ENCODE results near the gene FABP3. TPM values are rescaled to one million over a fixed set of nuclear protein-coding genes. Genes with fewer than 3 reads are reported as not detected.
"Not testable (repeated sequence)": the region's sequence is repeated elsewhere in the genome, so short reads cannot be mapped to it uniquely, and the experiment has no call there.

FABP3 gene
- total and polyA plus RNA-seq, 3 experiments from 2014 or later: not detected

DNA sequence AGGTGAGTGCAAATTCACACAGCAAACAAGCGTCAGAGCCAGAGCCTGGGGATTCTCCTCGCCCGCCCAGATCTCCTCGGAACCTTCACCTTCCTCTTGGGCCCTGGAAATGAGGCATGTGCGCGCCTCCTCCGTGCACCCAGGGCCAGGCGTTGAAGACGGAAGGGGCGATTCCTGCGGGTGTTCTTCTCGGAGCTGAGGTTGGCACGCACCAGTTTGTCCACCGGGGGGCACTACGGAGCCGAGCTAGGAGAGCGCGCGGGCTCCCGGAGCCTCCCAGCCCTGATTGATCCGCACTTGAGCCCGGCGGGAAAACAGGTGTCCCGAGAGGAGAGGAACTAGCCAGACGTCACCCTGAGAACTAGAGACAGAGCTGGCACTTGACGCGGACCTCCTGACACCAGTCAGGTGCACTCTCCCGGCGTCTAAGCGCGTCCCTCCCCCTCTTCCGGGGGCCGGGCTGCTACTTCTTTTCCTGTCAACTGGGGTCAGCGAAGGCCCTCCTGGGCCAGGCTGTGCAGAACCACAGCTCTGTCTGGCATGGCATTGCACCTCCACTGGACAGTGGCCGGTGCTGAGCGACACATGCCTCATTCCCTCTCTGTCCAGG, 21.8 kb upstream of the FABP3 start:
- POLR2A ChIA-PET: no interaction called here
- H3K4me3 Mint-ChIP-seq: peak overlapping the region; percentile 61 to 92 (median 83)
- peak overlapping the region; percentile 54 for H3K4me3 ChIP-seq (ENCODE audit: low read length)

DNA sequence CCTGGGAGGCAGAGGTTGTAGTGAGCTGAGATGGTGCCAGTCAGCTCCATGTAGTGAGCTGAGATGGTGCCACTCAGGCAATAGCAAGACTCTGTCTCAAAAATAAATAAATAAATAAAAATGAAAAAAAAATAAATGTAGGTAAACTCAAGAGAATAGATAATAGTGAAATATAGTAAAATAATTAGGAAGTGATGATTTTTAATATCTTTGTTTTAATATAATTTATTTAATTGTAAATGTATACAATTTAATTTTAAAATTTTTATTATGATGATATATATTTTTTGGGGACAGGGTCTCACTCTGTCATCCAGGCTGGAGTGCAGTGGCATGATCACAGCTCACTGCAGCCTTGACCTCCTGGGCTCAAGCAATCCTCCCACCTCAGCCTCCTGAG, 20.6 kb upstream of the FABP3 start:
- Histone ChIP-seq H3K27ac (ENCODE audit: low read depth, low read length) (no peak overlapping the region), H3K4me3 (ENCODE audit: low read length) (no peak overlapping the region), H3K9me3 (ENCODE audit: low read length) (no peaks in the 10 kb centered on the region), H3K4me1 (ENCODE audit: insufficient read depth, low read length) (peaks cover 5% of the 10 kb centered on the region), H3K27me3 (ENCODE audit: insufficient read depth, low read length, poor library complexity, severe bottlenecking) (no peaks in the 10 kb centered on the region), H3K36me3 (ENCODE audit: insufficient read depth, low read length) (no peaks in the 10 kb centered on the region)
- H3K27ac Mint-ChIP-seq: no peak overlapping the region
- no peaks in the 10 kb centered on the region for H3K9me3 Mint-ChIP-seq
- peak overlapping the region in 1 of 7 donors; percentile 10 for H3K4me3 Mint-ChIP-seq
- DNase-seq: no peak
- POLR2A ChIA-PET: no interaction called here
- peaks cover 10% of the 10 kb centered on the region in 3 donors for H3K4me1 Mint-ChIP-seq
- H3K27me3 Mint-ChIP-seq: peaks cover 1 to 6% of the 10 kb centered on the region in 2 donors
- CTCF ChIA-PET: interaction anchor here (0.7 to 3.0 kb wide), 7 partner anchors 8 to 156 kb away, joined by 3 to 14 read pairs (median 6); no protein-coding TSS in a partner anchor
- H3K36me3 Mint-ChIP-seq: no peaks in the 10 kb centered on the region

More for the DNA sequence above, 21.8 kb upstream of the FABP3 start:
- H3K27ac Mint-ChIP-seq: peak overlapping the region in 4 of 8 donors; percentile 42 to 63 (median 47)
- CTCF ChIA-PET: interaction anchor here (0.8 to 3.0 kb wide), 16 partner anchors 8 to 395 kb away, joined by 3 to 14 read pairs (median 4); no protein-coding TSS in a partner anchor
- peaks cover 5% of the 10 kb centered on the region for H3K4me1 ChIP-seq (ENCODE audit: insufficient read depth, low read length)
- no peaks in the 10 kb centered on the region for H3K36me3 Mint-ChIP-seq
- no peaks in the 10 kb centered on the region for H3K9me3 Mint-ChIP-seq
- peaks cover 1 to 6% of the 10 kb centered on the region in 2 donors for H3K27me3 Mint-ChIP-seq
- H3K4me1 Mint-ChIP-seq: peaks cover 10% of the 10 kb centered on the region in 3 donors
- H3K9me3 ChIP-seq (ENCODE audit: low read length): no peaks in the 10 kb centered on the region
- no peaks in the 10 kb centered on the region for H3K27me3 ChIP-seq (ENCODE audit: insufficient read depth, low read length, poor library complexity, severe bottlenecking)
- no peaks in the 10 kb centered on the region for H3K36me3 ChIP-seq (ENCODE audit: insufficient read depth, low read length)
- peak; percentile 47 to 75 (median 64) for DNase-seq
- no peak overlapping the region for H3K27ac ChIP-seq (ENCODE audit: low read depth, low read length)

DNA sequence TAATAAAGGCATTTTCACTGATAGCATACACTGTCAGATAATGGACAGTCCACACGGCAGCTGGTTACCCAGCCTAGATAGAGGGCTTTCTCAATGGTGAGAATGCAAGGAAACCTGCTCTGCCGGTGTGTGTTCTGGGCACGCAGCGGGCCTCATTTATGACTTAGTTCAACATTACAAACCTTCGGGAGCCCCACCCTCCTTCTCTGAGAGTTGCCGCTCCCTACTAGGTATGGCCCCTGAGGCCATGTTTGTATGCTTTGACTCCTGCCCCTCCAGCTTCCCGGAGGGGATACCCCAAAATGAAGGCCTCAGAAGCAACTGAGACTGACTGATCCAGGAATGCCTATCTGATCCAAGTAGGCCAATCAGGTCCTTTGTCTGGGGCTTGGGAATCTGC, 17.2 kb upstream of the FABP3 start:
- H3K36me3 Mint-ChIP-seq: no peaks in the 10 kb centered on the region
- H3K27ac Mint-ChIP-seq: peak overlapping the region in 1 of 8 donors; percentile 75
- H3K27me3 Mint-ChIP-seq: peaks cover 6 to 33% of the 10 kb centered on the region in 2 donors
- Histone ChIP-seq H3K27me3 (ENCODE audit: insufficient read depth, low read length, poor library complexity, severe bottlenecking) (peaks cover 13% of the 10 kb centered on the region), H3K27ac (ENCODE audit: low read depth, low read length) (no peak overlapping the region), H3K9me3 (ENCODE audit: low read length) (no peaks in the 10 kb centered on the region), H3K36me3 (ENCODE audit: insufficient read depth, low read length) (no peaks in the 10 kb centered on the region), H3K4me3 (ENCODE audit: low read length) (no peak overlapping the region), H3K4me1 (ENCODE audit: insufficient read depth, low read length) (peaks cover 5% of the 10 kb centered on the region)
- ChIA-PET CTCF (no interaction called here), POLR2A (no interaction called here)
- H3K4me3 Mint-ChIP-seq: no peak overlapping the region
- no peaks in the 10 kb centered on the region for H3K9me3 Mint-ChIP-seq
- H3K4me1 Mint-ChIP-seq: peaks cover 9% of the 10 kb centered on the region in 3 donors
- no peak for DNase-seq

DNA sequence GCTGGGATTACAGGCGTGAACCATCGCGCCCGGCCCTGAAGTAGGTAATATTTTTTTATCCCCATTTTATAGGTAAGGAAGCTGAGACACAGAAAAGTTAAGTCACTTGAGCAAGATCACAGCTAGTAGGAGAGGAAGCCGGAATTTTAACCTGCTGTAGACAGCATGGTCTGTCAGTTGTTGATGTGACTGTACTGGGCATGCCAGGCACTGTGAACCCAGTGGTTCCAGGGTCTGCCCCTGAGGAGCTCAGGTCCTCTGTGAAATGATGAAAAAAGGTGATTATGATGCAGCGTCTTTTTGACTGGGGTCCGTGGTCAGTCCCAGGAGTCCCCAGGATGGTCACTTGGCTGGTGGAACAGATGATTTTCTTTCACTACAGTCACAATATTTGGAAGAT, 16.7 kb upstream of the FABP3 start:
- H3K27ac ChIP-seq (ENCODE audit: low read depth, low read length): no peak overlapping the region
- Mint-ChIP-seq H3K27ac (peak overlapping the region in 1 of 8 donors; percentile 42), H3K4me3 (no peak overlapping the region), H3K27me3 (peaks cover 6 to 35% of the 10 kb centered on the region in 2 donors), H3K9me3 (no peaks in the 10 kb centered on the region), H3K4me1 (peaks cover 5% of the 10 kb centered on the region in 3 donors), H3K36me3 (no peaks in the 10 kb centered on the region)
- no peak for DNase-seq
- no peaks in the 10 kb centered on the region for H3K9me3 ChIP-seq (ENCODE audit: low read length)
- peaks cover 5% of the 10 kb centered on the region for H3K4me1 ChIP-seq (ENCODE audit: insufficient read depth, low read length)
- no peaks in the 10 kb centered on the region for H3K36me3 ChIP-seq (ENCODE audit: insufficient read depth, low read length)
- CTCF ChIA-PET: no interaction called here
- H3K4me3 ChIP-seq (ENCODE audit: low read length): no peak overlapping the region
- POLR2A ChIA-PET: no interaction called here
- H3K27me3 ChIP-seq (ENCODE audit: insufficient read depth, low read length, poor library complexity, severe bottlenecking): peaks cover 14% of the 10 kb centered on the region

DNA sequence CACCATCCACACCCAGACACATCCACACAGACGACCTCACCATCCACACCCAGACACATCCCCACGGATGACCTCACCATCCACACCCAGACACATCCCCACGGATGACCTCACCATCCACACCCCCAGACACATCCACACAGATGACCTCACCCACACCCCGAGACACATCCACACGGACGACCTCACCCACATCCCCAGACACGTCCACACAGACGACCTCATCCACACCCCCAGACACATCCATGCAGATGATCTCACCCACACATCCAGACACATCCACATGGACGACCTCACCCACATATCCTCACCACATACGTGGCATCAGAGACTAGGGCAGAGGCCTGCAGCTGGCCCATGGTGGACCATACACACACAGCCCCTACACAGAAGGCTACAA, 14.7 kb upstream of the FABP3 start:
- no peak overlapping the region for H3K4me3 ChIP-seq (ENCODE audit: low read length)
- no peaks in the 10 kb centered on the region for H3K36me3 Mint-ChIP-seq
- H3K9me3 Mint-ChIP-seq: no peaks in the 10 kb centered on the region
- H3K27ac ChIP-seq (ENCODE audit: low read depth, low read length): no peak overlapping the region
- H3K27ac Mint-ChIP-seq: peak overlapping the region in 1 of 8 donors; percentile 47
- H3K4me1 ChIP-seq (ENCODE audit: insufficient read depth, low read length): no peaks in the 10 kb centered on the region
- H3K9me3 ChIP-seq (ENCODE audit: low read length): no peaks in the 10 kb centered on the region
- H3K27me3 Mint-ChIP-seq: peaks cover 18 to 46% of the 10 kb centered on the region in 2 donors
- no peaks in the 10 kb centered on the region for H3K36me3 ChIP-seq (ENCODE audit: insufficient read depth, low read length)
- CTCF ChIA-PET: no interaction called here
- POLR2A ChIA-PET: no interaction called here
- peaks cover 14% of the 10 kb centered on the region for H3K27me3 ChIP-seq (ENCODE audit: insufficient read depth, low read length, poor library complexity, severe bottlenecking)
- no peaks in the 10 kb centered on the region for H3K4me1 Mint-ChIP-seq
- DNase-seq: no peak
- no peak overlapping the region for H3K4me3 Mint-ChIP-seq

DNA sequence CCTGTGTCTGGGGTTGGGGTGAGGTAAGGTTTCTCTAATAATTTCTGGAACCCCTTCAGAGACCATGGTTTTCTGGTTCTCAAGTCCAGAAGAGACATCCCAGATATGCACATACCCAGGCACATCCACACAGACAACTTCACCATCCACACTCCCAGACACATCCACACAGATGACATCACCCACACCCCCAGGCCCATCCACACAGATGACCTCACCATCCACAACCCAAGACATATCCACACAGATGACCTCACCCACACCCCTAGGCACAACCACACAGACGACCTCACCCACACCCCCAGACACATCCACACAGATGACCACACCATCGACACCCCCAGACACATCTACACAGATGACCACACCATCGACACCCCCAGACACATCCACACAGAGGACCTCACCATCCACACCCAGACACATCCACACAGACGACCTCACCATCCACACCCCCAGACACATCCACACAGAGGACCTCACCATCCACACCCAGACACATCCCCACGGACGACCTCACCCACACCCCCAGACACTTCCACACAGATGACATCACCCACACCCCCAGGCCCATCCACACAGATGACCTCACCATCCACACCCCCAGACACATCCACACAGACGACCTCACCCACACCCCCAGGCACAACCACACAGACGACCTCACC, 13.8 kb upstream of the FABP3 start:
- CTCF ChIA-PET: interaction anchor here (0.8 kb wide), 1 partner anchor 9 kb away, joined by 3 read pairs; no protein-coding TSS in a partner anchor
- not testable (repeated sequence) for H3K4me1 Mint-ChIP-seq

DNA sequence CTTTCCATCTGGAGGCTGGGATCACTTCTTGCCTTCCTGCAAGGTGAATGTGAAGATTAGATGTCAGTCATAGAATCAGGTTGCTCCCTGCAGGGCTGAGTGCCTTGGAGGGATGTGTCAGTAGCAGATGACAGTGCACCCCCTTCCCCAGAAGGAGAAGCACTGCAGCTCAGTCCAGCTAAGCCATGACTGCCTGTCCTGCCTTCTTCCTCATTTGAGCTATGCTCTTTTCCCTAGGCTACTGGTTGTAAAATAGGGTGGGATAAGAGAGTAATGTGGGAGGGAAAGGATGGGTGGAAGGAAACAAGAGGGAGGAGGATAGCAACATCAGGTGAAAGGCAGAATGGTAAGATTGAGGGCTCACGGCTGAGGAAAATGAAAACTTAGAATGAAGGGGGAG, 11.1 kb upstream of the FABP3 start:
- Histone ChIP-seq H3K27ac (ENCODE audit: low read depth, low read length) (no peak overlapping the region), H3K9me3 (ENCODE audit: low read length) (no peaks in the 10 kb centered on the region), H3K36me3 (ENCODE audit: insufficient read depth, low read length) (no peaks in the 10 kb centered on the region), H3K27me3 (ENCODE audit: insufficient read depth, low read length, poor library complexity, severe bottlenecking) (peaks cover 14% of the 10 kb centered on the region), H3K4me1 (ENCODE audit: insufficient read depth, low read length) (no peaks in the 10 kb centered on the region), H3K4me3 (ENCODE audit: low read length) (no peak overlapping the region)
- Mint-ChIP-seq H3K27me3 (peaks cover 29 to 59% of the 10 kb centered on the region in 2 donors), H3K4me3 (no peak overlapping the region), H3K9me3 (no peaks in the 10 kb centered on the region), H3K4me1 (no peaks in the 10 kb centered on the region), H3K27ac (no peak overlapping the region), H3K36me3 (no peaks in the 10 kb centered on the region)
- POLR2A ChIA-PET: interaction anchor here (0.6 kb wide), 1 partner anchor 10 kb away, joined by 4 read pairs; no protein-coding TSS in a partner anchor
- DNase-seq: no peak
- CTCF ChIA-PET: interaction anchor here (1.5 kb wide), 1 partner anchor 11 kb away, joined by 4 read pairs; no protein-coding TSS in a partner anchor

More for the DNA sequence above, 13.8 kb upstream of the FABP3 start:
- H3K36me3 ChIP-seq (ENCODE audit: insufficient read depth, low read length); H3K4me1 ChIP-seq (ENCODE audit: insufficient read depth, low read length); H3K9me3 ChIP-seq (ENCODE audit: low read length); H3K9me3 Mint-ChIP-seq; H3K36me3 Mint-ChIP-seq; H3K4me3 Mint-ChIP-seq; DNase-seq; H3K27ac Mint-ChIP-seq; POLR2A ChIA-PET; H3K4me3 ChIP-seq (ENCODE audit: low read length); H3K27ac ChIP-seq (ENCODE audit: low read depth, low read length): not testable (repeated sequence)
- H3K27me3 ChIP-seq (ENCODE audit: insufficient read depth, low read length, poor library complexity, severe bottlenecking): peaks cover 14% of the 10 kb centered on the region
- peaks cover 27 to 53% of the 10 kb centered on the region in 2 donors for H3K27me3 Mint-ChIP-seq

DNA sequence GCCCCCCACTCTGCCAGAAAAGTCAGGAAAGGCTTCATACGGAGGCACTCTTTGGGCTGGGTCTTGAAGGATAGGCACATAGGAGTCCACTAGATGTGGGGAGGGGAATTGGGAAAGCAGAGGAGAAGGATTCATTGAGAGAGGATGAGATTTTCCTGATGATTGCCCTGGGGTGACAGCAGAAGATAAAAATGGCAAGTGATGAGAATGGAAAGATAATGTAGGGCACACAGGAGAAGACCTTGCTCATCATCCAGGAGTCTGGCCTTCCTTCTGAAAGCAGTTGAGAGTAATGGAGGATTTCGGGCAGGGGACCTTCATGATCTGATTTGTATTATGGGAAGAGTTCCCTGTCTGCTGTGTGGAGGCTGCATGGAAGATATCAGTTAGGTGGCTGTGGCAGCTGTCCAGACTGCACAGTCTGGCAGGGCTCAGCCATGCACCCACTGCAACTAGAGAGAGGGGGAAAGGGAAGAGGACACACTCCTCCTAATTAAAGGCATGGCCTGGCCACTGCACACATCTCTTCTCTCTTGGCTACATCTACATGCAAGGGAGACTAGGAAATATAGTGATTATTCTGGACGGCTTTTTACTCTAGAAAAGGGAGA, 9.6 kb upstream of the FABP3 start:
- Mint-ChIP-seq H3K27me3 (peaks cover 29 to 55% of the 10 kb centered on the region in 2 donors), H3K4me1 (no peaks in the 10 kb centered on the region), H3K4me3 (no peak overlapping the region), H3K27ac (no peak overlapping the region), H3K36me3 (no peaks in the 10 kb centered on the region), H3K9me3 (no peaks in the 10 kb centered on the region)
- Histone ChIP-seq H3K27ac (ENCODE audit: low read depth, low read length) (no peak overlapping the region), H3K4me3 (ENCODE audit: low read length) (no peak overlapping the region), H3K27me3 (ENCODE audit: insufficient read depth, low read length, poor library complexity, severe bottlenecking) (peaks cover 14% of the 10 kb centered on the region), H3K9me3 (ENCODE audit: low read length) (no peaks in the 10 kb centered on the region), H3K4me1 (ENCODE audit: insufficient read depth, low read length) (no peaks in the 10 kb centered on the region), H3K36me3 (ENCODE audit: insufficient read depth, low read length) (no peaks in the 10 kb centered on the region)
- ChIA-PET POLR2A (no interaction called here), CTCF (interaction anchor here (1.5 kb wide), 1 partner anchor 13 kb away, joined by 4 read pairs; no protein-coding TSS in a partner anchor)
- no peak for DNase-seq
